Stimulated activated CD8-positive, alpha-beta memory T cell treated with anti-CD3 and anti-CD28 coated beads, Interleukin-4, amount 100 ng/mL, for 24 hours (primary cell): ENCODE results near the gene CHEK2.
A peak's percentile ranks its signal among the peaks of the same experiment; 100 is the strongest.
"Not testable (repeated sequence)": the region's sequence is repeated elsewhere in the genome, so short reads cannot be mapped to it uniquely, and the experiment has no call there.

Experiments used
- DNase-seq: peaks from one replicate; pipeline ENCODE4 v3.0.0-alpha.2; 2020; ENCODE audit warnings: low read depth

CHEK2 gene

GRCh38 chr22:28689796-28690195 lies 51.8 kb downstream of the CHEK2 start:
- DNase-seq: not testable (repeated sequence)

- not testable (repeated sequence) for DNase-seq
Measured at GRCh38 chr22:28682966-28683365, 58.7 kb downstream of the CHEK2 start.

GRCh38 chr22:28680813-28681490 lies 60.7 kb downstream of the CHEK2 start:
- not testable (repeated sequence) for DNase-seq

- DNase-seq: peak; percentile 28
Measured at GRCh38 chr22:28679611-28680287, 61.9 kb downstream of the CHEK2 start, which contains the start of gene TTC28. TSS of gene TTC28 (minus strand) at chr22:28679840. CDS start at chr22:28679723, 117 bp downstream.

GRCh38 chr22:28678778-28679610 lies 62.6 kb downstream of the CHEK2 start:
- DNase-seq: not testable (repeated sequence)

DNA sequence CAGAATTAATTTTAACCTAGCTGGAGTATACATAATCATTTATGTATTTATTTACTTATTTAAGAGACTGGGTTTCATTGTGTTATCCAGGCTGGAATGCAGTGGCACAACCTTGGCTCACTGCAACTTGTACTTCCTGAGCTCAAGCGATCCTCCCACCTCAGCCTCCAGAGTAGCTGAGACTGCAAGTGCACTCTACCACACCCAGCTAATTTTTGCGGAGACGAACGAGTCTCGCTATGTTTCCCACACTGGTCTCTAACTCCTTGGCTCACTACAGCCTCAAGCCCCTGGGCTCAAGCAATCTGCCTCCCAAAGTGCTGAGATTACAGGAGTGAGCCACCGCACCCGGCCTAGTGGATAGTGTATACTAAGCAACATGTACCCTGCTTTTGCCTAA lies 63.5 kb downstream of the CHEK2 start:
- DNase-seq: not testable (repeated sequence)

- DNase-seq: no peak
Measured at GRCh38 chr22:28674121-28674563, 67.5 kb downstream of the CHEK2 start.

GRCh38 chr22:28670756-28671155 lies 70.9 kb downstream of the CHEK2 start:
- DNase-seq: no peak

- DNase-seq: no peak
Measured at GRCh38 chr22:28670161-28670560, 71.5 kb downstream of the CHEK2 start.

DNA sequence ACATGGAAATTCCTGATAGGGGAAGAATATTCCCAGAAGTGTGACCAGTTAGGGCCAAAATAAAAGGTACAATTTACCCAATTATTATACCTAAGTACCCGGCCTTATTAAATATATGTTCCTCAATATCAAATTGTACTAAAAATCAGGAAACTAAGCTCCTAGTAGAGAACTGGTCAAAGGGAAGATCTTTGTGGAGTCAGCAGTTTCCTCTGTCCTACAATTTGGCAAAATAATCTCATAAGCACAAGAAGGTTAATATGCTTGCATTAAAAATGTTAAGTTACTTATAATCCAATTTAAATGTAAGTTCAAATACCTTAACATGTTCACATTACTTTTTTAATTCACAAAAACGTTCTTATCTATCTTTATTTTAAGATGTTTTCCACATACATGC lies 72.2 kb downstream of the CHEK2 start:
- no peak for DNase-seq

GRCh38 chr22:28663569-28663942 lies 78.1 kb downstream of the CHEK2 start:
- DNase-seq: not testable (repeated sequence)

- no peak for DNase-seq
Measured at GRCh38 chr22:28658448-28658847, 83.2 kb downstream of the CHEK2 start.

GRCh38 chr22:28656181-28656580 lies 85.4 kb downstream of the CHEK2 start:
- DNase-seq: no peak

GRCh38 chr22:28650463-28650862 lies 91.2 kb downstream of the CHEK2 start:
- DNase-seq: no peak

DNA sequence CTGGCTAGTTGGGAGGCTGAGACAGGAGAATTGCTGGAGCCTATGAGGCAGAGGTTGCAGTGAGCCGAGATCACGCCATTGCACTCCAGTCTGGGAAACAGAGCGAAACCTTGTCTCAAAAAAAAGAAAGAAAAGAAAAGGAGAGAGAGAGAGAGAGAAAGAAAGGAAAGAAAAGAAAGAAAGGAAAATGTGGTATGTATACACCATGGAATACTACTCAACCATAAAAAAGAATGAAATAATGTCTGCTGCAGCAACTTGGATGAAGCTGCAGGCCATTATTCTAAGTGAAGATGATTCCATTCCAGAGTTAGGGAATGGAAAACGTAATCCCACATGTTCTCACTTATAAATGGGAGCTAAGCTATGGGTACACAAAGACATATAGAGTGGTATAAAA lies 92.8 kb downstream of the CHEK2 start:
- no peak for DNase-seq

DNA sequence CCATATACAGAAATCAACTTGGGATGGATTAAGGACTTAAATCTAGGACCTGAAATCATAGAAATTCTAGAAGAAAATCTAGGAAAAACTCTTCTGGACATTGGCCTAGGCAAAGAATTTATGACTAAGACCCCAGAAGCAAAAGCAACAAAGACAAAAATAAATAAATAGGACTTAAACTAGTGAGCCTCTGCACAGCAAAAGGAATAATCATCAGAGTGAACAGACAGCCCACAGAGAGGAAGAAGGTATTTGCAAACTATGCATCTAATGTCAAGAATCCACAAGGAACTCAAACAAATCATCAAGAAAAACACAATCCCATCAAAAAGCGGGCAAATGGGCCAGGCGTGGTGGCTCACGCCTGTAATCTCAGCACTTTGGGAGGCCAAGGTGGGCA lies 94.4 kb downstream of the CHEK2 start:
- DNase-seq: no peak

DNA sequence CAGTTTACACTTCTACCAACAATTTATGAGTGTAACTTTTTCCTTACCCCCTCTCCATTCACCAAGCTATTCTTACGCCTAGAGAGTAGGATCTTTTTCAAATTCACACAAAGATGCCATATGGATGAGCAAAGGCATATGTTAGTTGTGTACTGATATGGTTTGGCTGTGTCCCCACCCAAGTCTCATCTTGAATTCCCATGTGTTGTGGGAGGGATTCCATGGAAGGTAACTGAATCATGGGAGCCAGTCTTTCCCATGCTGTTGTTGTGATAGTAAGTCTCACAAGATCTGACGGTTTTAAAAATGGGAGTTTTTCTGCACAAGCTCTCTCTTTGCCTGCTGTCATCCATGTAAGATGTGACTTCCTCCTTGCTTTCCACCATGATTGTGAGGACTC lies 102.3 kb downstream of the CHEK2 start:
- DNase-seq: no peak
